Omental fat pad (tissue), 4 donors: ENCODE results near the gene SLCO3A1. TPM values are rescaled to one million over a fixed set of nuclear protein-coding genes. Genes with fewer than 3 reads are reported as not detected.

Experiments
- ATAC-seq: fragments of 150-250 bp; one replicate; pipeline ENCODE4 v1.9.1; 2016; ENCODE audit warnings: mild to moderate bottlenecking, moderate library complexity; ENCODE audit not compliant: low FRiP score
- DNase-seq: peaks from one replicate; pipeline ENCODE4 v3.0.0-alpha.2; 2019; ENCODE audit warnings: low spot score
- CTCF ChIP-seq, 3 donors: fragments of 450-650 bp; IDR thresholded peaks; one replicate each; pipeline ENCODE4 v1.5.1; 2016 to 2017; ENCODE audit warnings: antibody characterized with exemption in 3 of 3, mild to moderate bottlenecking in 3 of 3, moderate library complexity in 2 of 3
- total RNA-seq, 4 donors: library from RNA; depleted of rRNA; stranded (reverse); fragments of >200 nt; gene quantifications; one replicate each; pipeline ENCODE4 v1.1.0, GENCODE V29; 2016

SLCO3A1 gene
- total RNA-seq, 4 donors from 2014 or later = 12.3 to 21.8 (median 14.8) TPM

- DNase-seq (no peak), ATAC-seq (peak; percentile 24)
- TF ChIP-seq CTCF (IDR thresholded peaks at IDR 0.05) = no peak
Measured at GRCh38 chr15:92074646-92075045, 221.1 kb downstream of the SLCO3A1 start.

- no peak for TF ChIP-seq CTCF (IDR thresholded peaks at IDR 0.05)
- no peak for DNase-seq
- no peak for ATAC-seq
Measured at GRCh38 chr15:92075764-92076163, 222.3 kb downstream of the SLCO3A1 start.

GRCh38 chr15:92076541-92076940, 223.0 kb downstream of the SLCO3A1 start:
- no peak for TF ChIP-seq CTCF (IDR thresholded peaks at IDR 0.05)
- DNase-seq = no peak
- ATAC-seq = no peak

- peak in 1 of 3 donors; percentile 44 for TF ChIP-seq CTCF (IDR thresholded peaks at IDR 0.05)
- peak; percentile 69 for ATAC-seq
- DNase-seq = peak; percentile 38
Measured at GRCh38 chr15:92077353-92078085, 224.0 kb downstream of the SLCO3A1 start.

GRCh38 chr15:92078270-92078669, 224.8 kb downstream of the SLCO3A1 start:
- ATAC-seq = no peak
- no peak for TF ChIP-seq CTCF (IDR thresholded peaks at IDR 0.05)
- DNase-seq = no peak

- ATAC-seq = no peak
- TF ChIP-seq CTCF (IDR thresholded peaks at IDR 0.05) = no peak
- DNase-seq = no peak
Measured at GRCh38 chr15:92079047-92079446, 225.5 kb downstream of the SLCO3A1 start.

GRCh38 chr15:92079647-92080255, 226.2 kb downstream of the SLCO3A1 start:
- TF ChIP-seq CTCF (IDR thresholded peaks at IDR 0.05) = no peak
- no peak for DNase-seq
- ATAC-seq = no peak
